ENCODE results near the gene RSPRY1. TPM values are rescaled to one million over a fixed set of nuclear protein-coding genes. Genes with fewer than 3 reads are reported as not detected.

Gene RSPRY1
- total and polyA plus RNA-seq, 2 of the 8 experiments (the other 6 are each of a cell fraction or from before 2014, with no cell fraction given) = 11.5 to 32.5 TPM

GRCh38 chr16:57282510-57283213 is 96.5 kb downstream of the RSPRY1 start:
- H2AK5ac ChIP-seq (ENCODE audit: low read depth, low read length) = no peak overlapping the region
- H2BK12ac ChIP-seq (ENCODE audit: low read depth, low read length) = no peak overlapping the region
- H3K4me2 ChIP-seq (ENCODE audit: insufficient read depth in 1 of 2, low read depth in 2 of 2, low read length in 2 of 2) = no peak overlapping the region
- no peak overlapping the region for H4K8ac ChIP-seq (ENCODE audit: extremely low read depth, insufficient read depth, low read length)
- H3K4me3 ChIP-seq (ENCODE audit: extremely low read depth in 1 of 4, insufficient read depth in 2 of 4, low read depth in 3 of 4, low read length in 4 of 4) = no peak overlapping the region
- H4K5ac ChIP-seq (ENCODE audit: insufficient read length, low read depth, low read length) = no peak overlapping the region
- ChIA-PET POLR2A (ENCODE audit: partially characterized antibody) (interaction anchor here (1.6 kb wide), 2 partner anchors 10 to 17 kb away, joined by 3 to 4 read pairs; no protein-coding TSS in a partner anchor), CTCF (ENCODE audit: partially characterized antibody) (interaction anchor here (1.7 kb wide), 1 partner anchor 135 kb away, joined by 3 read pairs; no protein-coding TSS in a partner anchor)
- DNase-seq (ENCODE audit: low read depth in 1 of 2, low spot score in 2 of 2) (no peak), FAIRE-seq (no peak)
- no peaks in the 10 kb centered on the region for H3K79me1 ChIP-seq (ENCODE audit: low read depth, low read length)
- no peak overlapping the region for H4K91ac ChIP-seq (replicated peaks; ENCODE audit: insufficient read length, low read length)
- no peak overlapping the region for H2BK15ac ChIP-seq (ENCODE audit: low read length)
- H3K27ac ChIP-seq (ENCODE audit: low read depth, low read length) = no peak overlapping the region
- H3K14ac ChIP-seq (ENCODE audit: insufficient read length) = no peak overlapping the region
- H3K4me1 ChIP-seq (replicated peaks in 1 of 4; ENCODE audit: control insufficient read depth in 3 of 4, insufficient read depth in 4 of 4, low read length in 3 of 4) = peaks cover 0 to 8% (median 4%) of the 10 kb centered on the region in 4 experiments; a peak in 5 of 7 replicates
- TF ChIP-seq TBP (IDR thresholded peaks at IDR 0.05; ENCODE audit: low read depth, low read length) (no peak), SUZ12 (IDR thresholded peaks at IDR 0.05; ENCODE audit: low read length) (no peak), FOSL1 (IDR thresholded peaks at IDR 0.05; ENCODE audit: insufficient read depth, low read depth, low read length) (no peak), JUN (IDR thresholded peaks at IDR 0.05; ENCODE audit: low read depth, low read length) (no peak), EP300 (IDR thresholded peaks at IDR 0.05; ENCODE audit: borderline replicate concordance in 1 of 2, low read depth in 2 of 2, low read length in 2 of 2) (no peak), ZNF274 (IDR thresholded peaks at IDR 0.05; ENCODE audit: borderline replicate concordance, extremely low read depth, low read length) (no peak), CREB1 (IDR thresholded peaks at IDR 0.05) (no peak), TCF12 (IDR thresholded peaks at IDR 0.05; ENCODE audit: low read depth, low read length) (no peak), RNF2 (IDR thresholded peaks at IDR 0.05; ENCODE audit: borderline replicate concordance, low read depth, low read length, missing control alignments, poor library complexity, severe bottlenecking) (no peak), CHD1 (IDR thresholded peaks at IDR 0.05; ENCODE audit: low read depth, low read length) (no peak), SRF (IDR thresholded peaks at IDR 0.05; ENCODE audit: low read depth, low read length) (no peak)
- H3K79me2 ChIP-seq (ENCODE audit: control insufficient read depth in 1 of 2, insufficient read depth in 2 of 2, low read length in 2 of 2) = no peaks in the 10 kb centered on the region
- H4K20me1 ChIP-seq (replicated peaks in 1 of 2; ENCODE audit: control insufficient read depth in 1 of 2, insufficient read depth in 2 of 2, low read length in 2 of 2) = no peaks in the 10 kb centered on the region
- H3K23ac ChIP-seq (ENCODE audit: insufficient read length) = no peak overlapping the region
- no peak overlapping the region for H3K9ac ChIP-seq (replicated peaks in 1 of 4; ENCODE audit: extremely low read depth in 1 of 4, low read depth in 3 of 4, low read length in 3 of 4)
- peaks cover 6% of the 10 kb centered on the region for H3K23me2 ChIP-seq (ENCODE audit: low read depth, low read length)
- no peak overlapping the region for H2BK5ac ChIP-seq (ENCODE audit: low read depth, low read length)
- H3K27me3 ChIP-seq (replicated peaks in 1 of 4; ENCODE audit: control insufficient read depth in 3 of 4, extremely low read depth in 1 of 4, insufficient read depth in 3 of 4, low read length in 3 of 4) = peaks cover 9 to 28% (median 24%) of the 10 kb centered on the region in 4 experiments; a peak in 6 of 7 replicates
- no peak overlapping the region for H3K18ac ChIP-seq (ENCODE audit: extremely low read depth, low read length)
- no peaks in the 10 kb centered on the region; a peak in 2 of 8 replicates for H3K36me3 ChIP-seq (ENCODE audit: control insufficient read depth in 2 of 4, insufficient read depth in 4 of 4, low read length in 3 of 4)
- no peak overlapping the region for H3K4ac ChIP-seq (replicated peaks; ENCODE audit: insufficient read length, low read depth, low read length)
- WGBS, 2 experiments (ENCODE audit: extremely low coverage in 1 of 2, insufficient coverage in 1 of 2, insufficient read length in 1 of 2, insufficient replicate concordance in 2 of 2, low coverage in 1 of 2, low lambda C conversion rate in 2 of 2, missing lambda C conversion rate in 1 of 2) = 84% methylated on average over 8 of the region's 8 CpGs; no CpG with 5 or more reads in 1 of the 2 experiments
- no peak overlapping the region for H2AFZ ChIP-seq (ENCODE audit: low read length)
- no peak overlapping the region for H3K56ac ChIP-seq (replicated peaks; ENCODE audit: insufficient read length, low read depth, low read length)
- H2BK120ac ChIP-seq (replicated peaks; ENCODE audit: low read depth, low read length) = no peak overlapping the region
- H3K9me3 ChIP-seq (ENCODE audit: insufficient read depth in 2 of 2, low read depth in 1 of 2, low read length in 1 of 2) = no peaks in the 10 kb centered on the region
- no peak overlapping the region for H2BK20ac ChIP-seq (ENCODE audit: low read length)

Measured in H1 (cell line).